Measurements from ENCODE around the gene ARHGAP44.

ARHGAP44 gene

GRCh38 chr17:12790249-12791106, 1.2 kb downstream of the ARHGAP44 start:
- no peak for DNase-seq (ENCODE audit: low read depth)
- peak overlapping the region; percentile 63 for H3K4me3 ChIP-seq (replicated peaks; ENCODE audit: low read depth, low read length)
- TF ChIP-seq, protein P1, sequence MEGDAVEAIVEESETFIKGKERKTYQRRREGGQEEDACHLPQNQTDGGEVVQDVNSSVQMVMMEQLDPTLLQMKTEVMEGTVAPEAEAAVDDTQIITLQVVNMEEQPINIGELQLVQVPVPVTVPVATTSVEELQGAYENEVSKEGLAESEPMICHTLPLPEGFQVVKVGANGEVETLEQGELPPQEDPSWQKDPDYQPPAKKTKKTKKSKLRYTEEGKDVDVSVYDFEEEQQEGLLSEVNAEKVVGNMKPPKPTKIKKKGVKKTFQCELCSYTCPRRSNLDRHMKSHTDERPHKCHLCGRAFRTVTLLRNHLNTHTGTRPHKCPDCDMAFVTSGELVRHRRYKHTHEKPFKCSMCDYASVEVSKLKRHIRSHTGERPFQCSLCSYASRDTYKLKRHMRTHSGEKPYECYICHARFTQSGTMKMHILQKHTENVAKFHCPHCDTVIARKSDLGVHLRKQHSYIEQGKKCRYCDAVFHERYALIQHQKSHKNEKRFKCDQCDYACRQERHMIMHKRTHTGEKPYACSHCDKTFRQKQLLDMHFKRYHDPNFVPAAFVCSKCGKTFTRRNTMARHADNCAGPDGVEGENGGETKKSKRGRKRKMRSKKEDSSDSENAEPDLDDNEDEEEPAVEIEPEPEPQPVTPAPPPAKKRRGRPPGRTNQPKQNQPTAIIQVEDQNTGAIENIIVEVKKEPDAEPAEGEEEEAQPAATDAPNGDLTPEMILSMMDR (IDR thresholded peaks at IDR 0.05; ENCODE audit: low read length, missing control alignments): no peak

DNA sequence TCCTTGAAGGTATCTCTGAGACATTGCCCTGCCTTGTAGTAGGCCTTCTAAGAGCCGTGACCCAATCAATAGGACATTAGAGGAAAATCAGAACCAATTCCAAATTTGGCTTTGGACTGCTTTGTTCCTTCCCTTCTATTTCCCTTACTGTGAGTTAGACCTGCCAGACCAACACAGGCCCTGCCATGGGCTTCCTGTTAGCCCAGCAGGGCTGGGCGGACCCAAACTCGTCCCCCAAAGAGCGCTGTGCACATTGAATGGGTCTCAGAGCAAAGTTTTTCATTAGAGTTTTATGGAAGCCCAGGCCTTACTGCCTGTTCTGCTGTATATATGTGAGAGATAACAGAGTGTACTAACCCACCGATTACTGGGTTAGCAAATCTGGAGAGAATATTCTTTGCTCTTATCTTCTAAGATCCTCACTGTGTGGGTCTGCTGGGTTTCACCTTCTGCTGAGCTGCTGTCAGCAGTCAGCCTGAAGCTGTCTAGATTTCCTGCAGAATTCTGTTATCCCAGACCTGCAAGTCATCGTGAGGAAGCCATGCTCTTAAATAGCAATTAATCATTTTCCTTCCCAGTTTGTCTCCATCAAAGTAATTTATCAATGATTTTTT, 5.7 kb downstream of the ARHGAP44 start:
- DNase-seq (ENCODE audit: low read depth): no peak
- TF ChIP-seq, protein P1 (IDR thresholded peaks at IDR 0.05; ENCODE audit: low read length, missing control alignments): no peak
- no peak overlapping the region for H3K4me3 ChIP-seq (replicated peaks; ENCODE audit: low read depth, low read length)

GRCh38 chr17:12800855-12801365, 11.6 kb downstream of the ARHGAP44 start:
- TF ChIP-seq, protein P1 (IDR thresholded peaks at IDR 0.05; ENCODE audit: low read length, missing control alignments): no peak
- H3K4me3 ChIP-seq (replicated peaks; ENCODE audit: low read depth, low read length): no peak overlapping the region
- DNase-seq (ENCODE audit: low read depth): no peak

- no peak overlapping the region for H3K4me3 ChIP-seq (replicated peaks; ENCODE audit: low read depth, low read length)
- DNase-seq (ENCODE audit: low read depth): no peak
- TF ChIP-seq, protein P1 (IDR thresholded peaks at IDR 0.05; ENCODE audit: low read length, missing control alignments): no peak
Measured at GRCh38 chr17:12806630-12807029, 17.3 kb downstream of the ARHGAP44 start.

GRCh38 chr17:12808723-12809122, 19.4 kb downstream of the ARHGAP44 start:
- no peak for DNase-seq (ENCODE audit: low read depth)
- H3K4me3 ChIP-seq (replicated peaks; ENCODE audit: low read depth, low read length): no peak overlapping the region
- TF ChIP-seq, protein P1 (IDR thresholded peaks at IDR 0.05; ENCODE audit: low read length, missing control alignments): no peak

DNA sequence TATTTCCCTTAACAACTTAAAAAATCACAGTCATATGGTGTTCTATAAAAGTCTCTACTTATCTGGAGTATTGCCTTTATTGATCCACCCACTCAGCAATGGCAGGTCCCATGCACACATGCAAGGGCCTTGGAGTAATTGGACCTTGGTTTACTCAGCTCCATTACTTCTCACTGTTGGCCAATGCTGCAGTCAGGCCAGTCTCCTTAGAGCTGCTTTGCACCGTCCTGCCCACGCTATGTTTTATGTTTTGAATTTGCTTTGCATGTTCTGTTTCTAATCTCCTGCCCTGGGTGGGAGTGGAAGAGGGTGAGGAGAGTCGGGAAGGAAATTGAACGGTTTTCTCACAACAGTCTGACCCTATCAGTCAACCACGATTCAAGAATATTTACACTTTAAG, 23.6 kb downstream of the ARHGAP44 start:
- peak; percentile 19 for DNase-seq (ENCODE audit: low read depth)
- no peak overlapping the region for H3K4me3 ChIP-seq (replicated peaks; ENCODE audit: low read depth, low read length)
- TF ChIP-seq, protein P1 (IDR thresholded peaks at IDR 0.05; ENCODE audit: low read length, missing control alignments): no peak

Data from fibroblast of pulmonary artery (primary cell).